Hepatocyte (in vitro differentiated cells): ENCODE measurements around the gene ACKR3. TPM values are rescaled to one million over a fixed set of nuclear protein-coding genes. Genes with fewer than 3 reads are reported as not detected.

Experiments used
- DNase-seq: peaks from one replicate; pipeline ENCODE4 v3.0.0-alpha.2; 2016; ENCODE audit warnings: low spot score
- H2AFZ ChIP-seq: fragments of 200-600 bp; sonication (generic); 2 replicates; pipeline ENCODE4 v1.6.0; 2016; ENCODE audit warnings: antibody characterized with exemption, mild to moderate bottlenecking
- H3K27ac ChIP-seq: fragments of 200-600 bp; sonication (generic); 2 replicates; pipeline ENCODE4 v1.5.1; 2016; ENCODE audit warnings: mild to moderate bottlenecking
- H3K27me3 ChIP-seq: fragments of 200-600 bp; sonication (generic); 2 replicates; pipeline ENCODE4 v1.6.1; 2016
- H3K36me3 ChIP-seq: fragments of 200-600 bp; sonication (generic); replicated peaks from 2 replicates; pipeline ENCODE4 v1.5.1; 2016; ENCODE audit warnings: low read depth; ENCODE audit not compliant: insufficient read depth
- H3K4me1 ChIP-seq: fragments of 200-600 bp; sonication (generic); 2 replicates; pipeline ENCODE4 v1.5.1; 2016; ENCODE audit warnings: mild to moderate bottlenecking, moderate library complexity; ENCODE audit not compliant: insufficient read depth
- H3K4me2 ChIP-seq: fragments of 200-600 bp; sonication (generic); 2 replicates; pipeline ENCODE4 v1.6.0; 2016
- H3K4me3 ChIP-seq: fragments of 200-600 bp; sonication (generic); 2 replicates; pipeline ENCODE4 v1.5.1; 2016; ENCODE audit warnings: mild to moderate bottlenecking
- H3K79me2 ChIP-seq: fragments of 200-600 bp; sonication (generic); 2 replicates; pipeline ENCODE4 v1.6.0; 2017; ENCODE audit warnings: mild to moderate bottlenecking
- H3K9me2 ChIP-seq: fragments of 200-600 bp; sonication (generic); replicated peaks from 2 replicates; pipeline ENCODE4 v1.6.0; 2017; ENCODE audit warnings: mild to moderate bottlenecking; ENCODE audit not compliant: insufficient read depth
- H3K9me3 ChIP-seq: fragments of 200-600 bp; sonication (generic); 2 replicates; pipeline ENCODE4 v1.5.1; 2016; ENCODE audit warnings: low read depth, mild to moderate bottlenecking
- H4K20me1 ChIP-seq: fragments of 200-600 bp; sonication (generic); 2 replicates; pipeline ENCODE4 v1.6.0; 2016; ENCODE audit warnings: mild to moderate bottlenecking; ENCODE audit not compliant: insufficient read depth, poor library complexity, severe bottlenecking
- CTCF ChIP-seq: fragments of 200-600 bp; sonication (generic); IDR thresholded peaks from 2 replicates; pipeline ENCODE4 v1.5.1; 2016; ENCODE audit warnings: antibody characterized with exemption, mild to moderate bottlenecking; ENCODE audit not compliant: poor library complexity
- EZH2 ChIP-seq: fragments of 200-600 bp; sonication (generic); IDR thresholded peaks from 2 replicates; pipeline ENCODE4 v1.6.1; 2016; ENCODE audit warnings: antibody characterized with exemption, mild to moderate bottlenecking, borderline replicate concordance
- EZH2phosphoT487 ChIP-seq: fragments of 200-600 bp; sonication (generic); IDR thresholded peaks from one replicate; pipeline ENCODE4 v1.6.1; 2018; ENCODE audit warnings: antibody characterized with exemption, mild to moderate bottlenecking, low read depth, moderate library complexity; ENCODE audit not compliant: unreplicated experiment, severe bottlenecking
- WGBS: methylation state at CpG from one replicate; pipeline ENCODE4 v1.1.6; 2016; ENCODE audit warnings: low lambda C conversion rate; ENCODE audit errors: missing lambda C conversion rate; 5-methylcytosine and 5-hydroxymethylcytosine counted together
- polyA plus RNA-seq: library from polyadenylated mRNA; unstranded; fragments of >200 nt; fragmentation: Nextera tagmentation; extraction: Ambion mirVana; gene quantifications from 2 replicates; pipeline ENCODE4 v1.2.1, GENCODE V29; 2016
- total RNA-seq: library from RNA; depleted of rRNA; stranded (reverse); fragments of >200 nt; gene quantifications from 2 replicates; pipeline ENCODE4 v1.2.3, GENCODE V29; 2014

Gene ACKR3
- total and polyA plus RNA-seq, 2 experiments from 2014 or later: 49.5 to 58.9 TPM

- DNase-seq: no peak
- no peaks in the 10 kb centered on the region for H3K9me3 ChIP-seq
- H2AFZ ChIP-seq: no peak overlapping the region
- no peaks in the 10 kb centered on the region for H3K79me2 ChIP-seq
- TF ChIP-seq CTCF: no peak
- TF ChIP-seq EZH2: no peak
- no peak for TF ChIP-seq EZH2phosphoT487
- no peaks in the 10 kb centered on the region for H3K9me2 ChIP-seq
- no peak overlapping the region for H3K27ac ChIP-seq
- H3K36me3 ChIP-seq: no peaks in the 10 kb centered on the region
- no peaks in the 10 kb centered on the region for H3K27me3 ChIP-seq
- no peak overlapping the region for H3K4me2 ChIP-seq
- no peak overlapping the region for H3K4me3 ChIP-seq
- 96% methylated on average over 32 of the region's 32 CpGs for WGBS
- H4K20me1 ChIP-seq: no peaks in the 10 kb centered on the region
- peaks cover 7% of the 10 kb centered on the region for H3K4me1 ChIP-seq
Measured at GRCh38 chr2:236587861-236588815, 18.5 kb downstream of the ACKR3 start.

DNA sequence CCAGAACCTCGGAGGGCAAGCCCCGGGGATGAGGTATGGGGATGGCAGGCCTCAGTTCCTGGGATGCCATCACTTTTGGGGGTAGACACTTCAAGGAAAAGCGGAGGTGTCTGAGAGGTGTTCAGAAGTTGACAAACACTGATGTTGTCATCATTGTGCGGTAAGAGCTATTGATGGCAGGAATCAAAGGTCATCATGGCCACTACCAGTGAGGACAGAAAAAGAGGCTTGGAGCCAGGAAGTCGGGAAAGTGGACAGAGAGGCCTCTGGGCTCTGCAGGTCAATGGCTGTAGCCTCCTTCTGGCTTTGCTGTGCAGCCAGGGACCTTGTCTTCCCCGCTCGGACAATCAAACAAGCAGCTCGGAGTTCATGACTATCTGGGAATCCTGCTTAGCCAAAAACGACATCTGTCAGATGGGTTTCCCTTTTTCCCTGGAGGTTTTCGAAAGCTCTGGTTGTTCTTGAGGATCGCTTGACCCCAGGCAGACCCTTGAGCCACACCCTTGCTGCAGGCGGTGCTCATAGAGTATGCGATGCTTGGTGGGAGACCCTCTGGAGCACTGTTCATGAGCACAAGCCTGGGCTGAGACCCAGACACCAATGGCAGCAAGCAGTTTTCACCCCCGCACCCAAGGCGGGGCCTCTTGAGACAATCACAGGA is 19.4 kb downstream of the ACKR3 start:
- Histone ChIP-seq H3K4me3 (no peak overlapping the region), H3K9me2 (no peaks in the 10 kb centered on the region), H3K79me2 (no peaks in the 10 kb centered on the region), H3K4me1 (peaks cover 9% of the 10 kb centered on the region), H3K9me3 (no peaks in the 10 kb centered on the region), H3K27me3 (no peaks in the 10 kb centered on the region), H3K36me3 (no peaks in the 10 kb centered on the region), H3K27ac (no peak overlapping the region), H2AFZ (no peak overlapping the region), H4K20me1 (no peaks in the 10 kb centered on the region), H3K4me2 (no peak overlapping the region)
- TF ChIP-seq EZH2phosphoT487 (no peak), CTCF (no peak), EZH2 (no peak)
- 94% methylated on average over 15 of the region's 15 CpGs for WGBS
- no peak for DNase-seq

DNA sequence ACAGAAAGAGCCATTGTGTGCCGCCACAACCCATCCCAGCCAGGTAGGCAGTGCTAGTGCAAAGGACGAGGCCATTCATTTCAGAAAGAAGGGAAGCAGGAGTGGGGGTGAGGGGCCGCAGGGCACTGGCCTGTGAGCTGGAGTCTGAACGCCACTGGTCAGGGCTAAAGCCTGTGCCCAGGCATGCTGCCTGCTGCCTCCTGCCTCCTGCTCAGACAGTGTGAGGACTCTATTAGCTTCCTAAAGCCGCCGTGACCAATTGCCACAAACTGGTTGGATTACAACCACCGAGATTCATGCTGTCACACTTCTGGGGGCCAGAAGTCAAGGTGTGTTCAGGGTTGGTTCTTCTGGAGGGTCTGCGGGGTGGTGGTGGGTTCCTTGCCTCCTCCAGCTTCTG is 21.2 kb downstream of the ACKR3 start:
- no peaks in the 10 kb centered on the region for H3K27me3 ChIP-seq
- no peaks in the 10 kb centered on the region for H3K79me2 ChIP-seq
- H4K20me1 ChIP-seq: no peaks in the 10 kb centered on the region
- no peaks in the 10 kb centered on the region for H3K36me3 ChIP-seq
- TF ChIP-seq CTCF: no peak
- TF ChIP-seq EZH2: no peak
- no peak for TF ChIP-seq EZH2phosphoT487
- H3K27ac ChIP-seq: no peak overlapping the region
- H3K4me2 ChIP-seq: no peak overlapping the region
- H3K4me1 ChIP-seq: peaks cover 9% of the 10 kb centered on the region
- no peaks in the 10 kb centered on the region for H3K9me3 ChIP-seq
- DNase-seq: no peak
- no peaks in the 10 kb centered on the region for H3K9me2 ChIP-seq
- WGBS: 94% methylated on average over 8 of the region's 8 CpGs
- H2AFZ ChIP-seq: no peak overlapping the region
- H3K4me3 ChIP-seq: no peak overlapping the region
